ENCODE data around the gene WNK2.

GRCh38 chr9:93354451-93354850 is 170.5 kb downstream of the WNK2 start:
- TF ChIP-seq CTCF (conservative IDR thresholded peaks at IDR 0.05; ENCODE audit: low read depth, low read length) (no peak), USF2 (IDR thresholded peaks at IDR 0.05; ENCODE audit: low read depth, low read length) (no peak), NFE2L2 (IDR thresholded peaks at IDR 0.05; ENCODE audit: low read depth, low read length) (no peak), POLR2A (IDR thresholded peaks at IDR 0.05; ENCODE audit: low read depth, low read length) (no peak), SMC3 (IDR thresholded peaks at IDR 0.05; ENCODE audit: low read depth, low read length) (no peak), FOS (IDR thresholded peaks at IDR 0.05; ENCODE audit: low read depth, low read length) (no peak)

Data from IMR-90 (cell line).